Neural progenitor cell (in vitro differentiated cells): Measurements from ENCODE around the gene SLC4A9. TPM values are rescaled to one million over a fixed set of nuclear protein-coding genes. Genes with fewer than 3 reads are reported as not detected.

Experiments
- DNase-seq: peaks from one replicate; pipeline ENCODE4 v3.0.0-alpha.2; 2016; ENCODE audit warnings: low spot score
- H2AFZ ChIP-seq: fragments of 200-600 bp; sonication (generic); replicated peaks from 2 replicates; pipeline ENCODE4 v1.6.1; 2016; ENCODE audit warnings: antibody characterized with exemption
- H3F3A ChIP-seq: fragments of 200-600 bp; sonication (generic); 2 replicates; pipeline ENCODE4 v1.6.1; 2016; ENCODE audit warnings: antibody characterized with exemption, low read depth
- H3K27ac ChIP-seq: fragments of 200-600 bp; sonication (generic); 2 replicates; pipeline ENCODE4 v1.5.1; 2016; ENCODE audit warnings: mild to moderate bottlenecking
- H3K27me3 ChIP-seq: fragments of 200-600 bp; sonication (generic); 2 replicates; pipeline ENCODE4 v1.6.1; 2016; ENCODE audit warnings: mild to moderate bottlenecking, moderate library complexity
- H3K36me3 ChIP-seq: fragments of 200-600 bp; sonication (generic); 2 replicates; pipeline ENCODE4 v1.5.1; 2016
- H3K4me1 ChIP-seq: fragments of 200-600 bp; sonication (generic); 2 replicates; pipeline ENCODE4 v1.6.1; 2016; ENCODE audit warnings: mixed run types
- H3K4me2 ChIP-seq: fragments of 200-600 bp; sonication (generic); 2 replicates; pipeline ENCODE4 v1.6.1; 2016
- H3K4me3 ChIP-seq: fragments of 200-600 bp; sonication (generic); 2 replicates; pipeline ENCODE4 v1.5.1; 2016
- H3K79me2 ChIP-seq: fragments of 200-600 bp; sonication (generic); 2 replicates; pipeline ENCODE4 v1.6.1; 2016; ENCODE audit warnings: low read depth
- H3K9ac ChIP-seq: fragments of 200-600 bp; sonication (generic); 2 replicates; pipeline ENCODE4 v1.6.1; 2016
- H3K9me3 ChIP-seq: fragments of 200-600 bp; sonication (generic); 2 replicates; pipeline ENCODE4 v1.5.1; 2016; ENCODE audit warnings: low read depth
- H4K20me1 ChIP-seq: fragments of 200-600 bp; sonication (generic); 2 replicates; pipeline ENCODE4 v1.6.1; 2016; ENCODE audit warnings: low read depth
- H3K27ac Mint-ChIP-seq: 3 replicates; pipeline ENCODE4 v1.8.0; 2021; ENCODE audit warnings: mixed read lengths
- H3K27me3 Mint-ChIP-seq: 2 replicates; pipeline ENCODE4 v1.8.0; 2022; ENCODE audit warnings: low read depth, mild to moderate bottlenecking, inconsistent platforms, moderate library complexity, mixed read lengths; ENCODE audit not compliant: insufficient read depth
- H3K36me3 Mint-ChIP-seq: 3 replicates; pipeline ENCODE4 v1.8.0; 2021; ENCODE audit warnings: mixed read lengths
- H3K4me1 Mint-ChIP-seq: 3 replicates; pipeline ENCODE4 v1.8.0; 2021; ENCODE audit warnings: mixed read lengths
- H3K4me3 Mint-ChIP-seq: 3 replicates; pipeline ENCODE4 v1.8.0; 2021; ENCODE audit warnings: mild to moderate bottlenecking, moderate library complexity, mixed read lengths
- H3K9me3 Mint-ChIP-seq: 3 replicates; pipeline ENCODE4 v1.8.0; 2020; ENCODE audit warnings: mixed read lengths
- CTCF ChIP-seq: fragments of 200-600 bp; sonication (generic); IDR thresholded peaks from 2 replicates; pipeline ENCODE4 v1.5.1; 2017; ENCODE audit warnings: antibody characterized with exemption, mild to moderate bottlenecking
- EZH2 ChIP-seq: fragments of 200-600 bp; sonication (generic); IDR thresholded peaks from 2 replicates; pipeline ENCODE4 v1.6.1; 2017; ENCODE audit warnings: antibody characterized with exemption, mild to moderate bottlenecking, moderate library complexity
- EZH2phosphoT487 ChIP-seq: fragments of 200-600 bp; sonication (generic); IDR thresholded peaks from 2 replicates; pipeline ENCODE4 v1.6.1; 2017; ENCODE audit warnings: antibody characterized with exemption
- total RNA-seq: library from RNA; depleted of rRNA; stranded (reverse); fragments of >200 nt; gene quantifications from 2 replicates; pipeline ENCODE4 v1.2.3, GENCODE V29; 2015; ENCODE audit warnings: low replicate concordance

Gene SLC4A9
- total RNA-seq, 1 donor from 2014 or later = not detected

DNA sequence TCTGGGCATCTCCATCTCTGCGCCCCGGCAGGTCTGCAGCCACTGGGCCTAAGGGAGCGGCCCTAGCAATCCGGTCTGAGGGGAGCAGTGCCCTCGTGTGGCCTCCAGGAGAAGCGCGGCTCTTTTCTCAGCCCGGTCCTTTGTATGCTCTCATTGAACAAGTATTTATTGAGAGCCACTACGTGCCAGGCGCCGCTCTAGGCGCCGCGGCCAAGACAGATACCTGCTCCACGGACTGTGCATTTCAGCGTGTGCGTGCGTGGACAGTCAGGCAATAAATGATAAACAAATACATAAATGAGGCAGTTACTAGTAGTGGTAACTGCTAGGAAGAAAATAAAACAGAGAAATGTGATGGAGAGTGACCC, 2.3 kb upstream of the SLC4A9 start:
- Mint-ChIP-seq H3K27me3 (peaks cover 5% of the 10 kb centered on the region), H3K4me3 (peak overlapping the region; percentile 69), H3K9me3 (no peaks in the 10 kb centered on the region), H3K36me3 (no peaks in the 10 kb centered on the region), H3K4me1 (peaks cover 10% of the 10 kb centered on the region), H3K27ac (no peak overlapping the region)
- no peak overlapping the region for H3K4me3 ChIP-seq
- no peaks in the 10 kb centered on the region for H4K20me1 ChIP-seq
- peaks cover 11% of the 10 kb centered on the region for H3F3A ChIP-seq
- no peak overlapping the region for H3K27ac ChIP-seq
- peak; percentile 85 for TF ChIP-seq CTCF
- no peak for TF ChIP-seq EZH2
- peaks cover 16% of the 10 kb centered on the region for H3K4me1 ChIP-seq
- peak overlapping the region; percentile 78 for H2AFZ ChIP-seq
- H3K79me2 ChIP-seq = no peaks in the 10 kb centered on the region
- no peaks in the 10 kb centered on the region for H3K9me3 ChIP-seq
- no peaks in the 10 kb centered on the region for H3K36me3 ChIP-seq
- H3K27me3 ChIP-seq = no peaks in the 10 kb centered on the region
- no peak overlapping the region for H3K4me2 ChIP-seq
- peak; percentile 90 for DNase-seq
- no peak overlapping the region for H3K9ac ChIP-seq

DNA sequence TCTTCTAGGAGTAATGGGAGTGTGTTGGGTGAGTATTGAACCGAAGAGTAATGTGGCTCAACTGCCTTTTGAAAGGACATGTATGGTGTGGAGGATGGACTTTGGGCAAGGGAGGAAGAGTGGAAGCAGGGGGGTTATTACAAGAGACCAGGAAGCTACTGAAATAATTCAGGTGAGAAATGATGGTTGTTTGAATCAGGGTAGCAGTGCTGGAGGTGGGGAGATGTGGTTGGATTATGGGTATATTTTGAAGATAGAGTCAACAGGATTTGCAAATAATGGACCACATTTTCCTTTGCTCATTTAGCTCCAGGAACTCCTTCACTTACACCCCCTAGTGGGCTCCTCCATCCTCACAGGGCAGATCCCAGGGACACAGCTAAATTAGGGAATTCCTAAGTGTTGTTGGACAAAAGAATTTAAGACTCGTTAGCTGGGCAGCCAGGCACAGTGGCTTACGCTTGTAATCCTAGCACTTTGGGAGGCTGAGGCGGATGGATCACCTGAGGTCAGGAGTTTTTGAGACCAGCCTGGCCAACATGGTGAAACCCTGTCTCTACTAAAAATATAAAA, 1.2 kb upstream of the SLC4A9 start:
- Mint-ChIP-seq H3K9me3 (no peaks in the 10 kb centered on the region), H3K4me3 (peak overlapping the region; percentile 10), H3K27ac (no peak overlapping the region), H3K4me1 (peaks cover 10% of the 10 kb centered on the region), H3K27me3 (peaks cover 2% of the 10 kb centered on the region), H3K36me3 (no peaks in the 10 kb centered on the region)
- H3K79me2 ChIP-seq = no peaks in the 10 kb centered on the region
- no peak overlapping the region for H3K27ac ChIP-seq
- no peak overlapping the region for H3K9ac ChIP-seq
- peak; percentile 87 for DNase-seq
- H3K4me3 ChIP-seq = no peak overlapping the region
- peaks cover 11% of the 10 kb centered on the region for H3F3A ChIP-seq
- no peaks in the 10 kb centered on the region for H3K36me3 ChIP-seq
- H4K20me1 ChIP-seq = no peaks in the 10 kb centered on the region
- no peak overlapping the region for H3K4me2 ChIP-seq
- H3K27me3 ChIP-seq = peaks cover 6% of the 10 kb centered on the region
- TF ChIP-seq EZH2phosphoT487 (no peak), CTCF (peak; percentile 67)
- no peaks in the 10 kb centered on the region for H3K9me3 ChIP-seq
- no peak overlapping the region for H2AFZ ChIP-seq
- peaks cover 16% of the 10 kb centered on the region for H3K4me1 ChIP-seq

GRCh38 chr5:140360681-140361479, 886 bp downstream of the SLC4A9 start:
- no peaks in the 10 kb centered on the region for H4K20me1 ChIP-seq
- Mint-ChIP-seq H3K4me1 (peaks cover 10% of the 10 kb centered on the region), H3K4me3 (no peak overlapping the region), H3K36me3 (no peaks in the 10 kb centered on the region), H3K27ac (no peak overlapping the region), H3K27me3 (peaks cover 2% of the 10 kb centered on the region), H3K9me3 (no peaks in the 10 kb centered on the region)
- peaks cover 16% of the 10 kb centered on the region for H3K4me1 ChIP-seq
- H3K27ac ChIP-seq = no peak overlapping the region
- H2AFZ ChIP-seq = no peak overlapping the region
- H3K79me2 ChIP-seq = no peaks in the 10 kb centered on the region
- no peak for TF ChIP-seq EZH2
- no peak for TF ChIP-seq EZH2phosphoT487
- TF ChIP-seq CTCF = no peak
- H3K4me3 ChIP-seq = no peak overlapping the region
- DNase-seq = no peak
- peaks cover 9% of the 10 kb centered on the region for H3K27me3 ChIP-seq
- H3K9ac ChIP-seq = no peak overlapping the region
- H3K4me2 ChIP-seq = no peak overlapping the region
- H3K36me3 ChIP-seq = no peaks in the 10 kb centered on the region
- no peaks in the 10 kb centered on the region for H3K9me3 ChIP-seq
- peaks cover 11% of the 10 kb centered on the region for H3F3A ChIP-seq
